GM12801 (cell line): ENCODE results near the gene TRAPPC2L.

Experiments used
- CTCF ChIP-seq: IDR thresholded peaks from one replicate; pipeline ENCODE4 v1.5.1; 2011; ENCODE audit warnings: control low read depth; ENCODE audit not compliant: insufficient read length; ENCODE audit errors: extremely low read depth

TRAPPC2L gene

GRCh38 chr16:88865310-88865709 lies 8.4 kb downstream of the TRAPPC2L start:
- TF ChIP-seq CTCF: no peak

- TF ChIP-seq CTCF: no peak
Measured at GRCh38 chr16:88865742-88866141, 8.8 kb downstream of the TRAPPC2L start.

GRCh38 chr16:88866151-88866920 lies 9.4 kb downstream of the TRAPPC2L start, which contains the start of gene PABPN1L:
Gene PABPN1L, minus strand, starts transcription at chr16:88866660. Its CDS starts 54 bp downstream, at chr16:88866606.
- TF ChIP-seq CTCF: no peak

GRCh38 chr16:88867581-88868246 lies 10.8 kb downstream of the TRAPPC2L start:
- no peak for TF ChIP-seq CTCF

- no peak for TF ChIP-seq CTCF
Measured at GRCh38 chr16:88868974-88869672, 12.2 kb downstream of the TRAPPC2L start.

- no peak for TF ChIP-seq CTCF
Measured at GRCh38 chr16:88869673-88869980, 12.7 kb downstream of the TRAPPC2L start.

GRCh38 chr16:88870608-88871348 lies 13.9 kb downstream of the TRAPPC2L start:
- no peak for TF ChIP-seq CTCF
